ENCODE results near the gene SUMO1.
"Not testable (repeated sequence)": the region's sequence is repeated elsewhere in the genome, so short reads cannot be mapped to it uniquely, and the experiment has no call there.

The SUMO1 gene

DNA sequence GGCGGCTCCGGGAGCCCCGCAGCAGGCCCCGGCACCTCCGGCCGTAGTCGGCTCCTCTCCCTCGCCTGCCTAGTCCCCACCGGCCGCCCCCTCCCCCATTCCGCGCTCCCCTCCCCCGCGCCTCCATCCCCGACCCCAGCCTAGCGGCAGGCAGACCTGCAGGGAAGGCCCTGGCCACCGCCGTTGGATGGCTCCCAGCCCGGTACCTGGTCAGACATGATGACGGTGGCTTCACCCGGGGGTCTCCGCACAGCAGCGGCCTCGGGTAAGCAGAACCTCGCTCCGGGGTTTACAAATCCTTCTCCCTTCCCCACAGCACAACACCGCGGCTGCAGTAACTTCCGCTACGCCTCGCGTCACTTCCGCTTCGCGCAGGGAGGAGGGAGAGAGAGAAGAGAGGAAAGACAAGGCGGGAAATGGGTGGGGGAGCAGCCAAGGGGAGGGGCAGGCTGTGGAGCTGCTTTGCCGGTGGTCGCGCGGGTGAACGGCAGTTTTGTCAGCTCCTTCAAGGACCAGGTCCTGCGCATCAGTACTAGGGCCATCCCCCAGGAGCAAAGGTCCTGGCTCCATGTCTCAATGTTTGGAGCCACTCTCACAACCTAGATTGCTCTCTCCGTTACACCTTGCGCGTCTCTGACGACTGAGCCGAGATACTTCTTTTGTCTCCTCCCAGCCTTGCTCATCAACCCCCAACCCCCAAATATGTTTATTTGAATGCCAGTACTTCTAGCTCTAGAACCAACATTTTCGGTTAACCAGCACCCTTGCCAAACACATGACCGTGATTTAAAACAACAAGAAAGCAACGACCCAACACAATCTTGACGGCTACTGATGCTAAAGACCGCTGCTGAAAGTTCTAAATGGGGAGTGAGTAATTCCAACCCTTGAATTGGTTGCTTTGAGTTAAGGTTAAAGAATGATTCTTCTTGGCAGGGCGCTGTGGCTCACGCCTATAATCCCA lies at the start of gene SUMO1:
Gene SUMO1, minus strand, starts transcription at position 364 of the 964 bp plus-strand sequence. Its CDS starts 146 bp downstream, at position 218.
- DNase-seq (ENCODE audit: low read depth in 2 of 3, low spot score in 1 of 3): peak; percentile 86 to 88 (median 86)

DNA sequence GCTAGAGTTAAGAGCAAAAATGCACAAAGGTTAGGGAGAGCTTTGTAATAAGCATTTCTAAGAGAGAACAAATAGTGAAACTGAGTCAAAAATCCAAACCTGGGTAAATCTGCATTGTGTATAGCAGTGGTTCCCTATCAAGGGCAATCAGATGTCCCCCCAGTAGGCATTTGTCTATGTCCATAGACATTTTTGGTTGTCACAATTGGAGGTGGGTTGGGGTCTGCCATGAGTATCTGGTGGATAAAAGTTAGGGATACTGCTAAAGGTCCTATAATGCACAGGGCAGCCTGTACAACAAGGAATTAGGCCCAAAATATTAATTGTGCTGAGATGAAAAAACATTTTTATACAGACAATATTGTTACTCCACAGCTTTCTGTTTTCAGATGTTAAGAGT lies 48.2 kb upstream of the SUMO1 start:
- no peak for DNase-seq (ENCODE audit: low read depth in 2 of 3, low spot score in 1 of 3)

DNA sequence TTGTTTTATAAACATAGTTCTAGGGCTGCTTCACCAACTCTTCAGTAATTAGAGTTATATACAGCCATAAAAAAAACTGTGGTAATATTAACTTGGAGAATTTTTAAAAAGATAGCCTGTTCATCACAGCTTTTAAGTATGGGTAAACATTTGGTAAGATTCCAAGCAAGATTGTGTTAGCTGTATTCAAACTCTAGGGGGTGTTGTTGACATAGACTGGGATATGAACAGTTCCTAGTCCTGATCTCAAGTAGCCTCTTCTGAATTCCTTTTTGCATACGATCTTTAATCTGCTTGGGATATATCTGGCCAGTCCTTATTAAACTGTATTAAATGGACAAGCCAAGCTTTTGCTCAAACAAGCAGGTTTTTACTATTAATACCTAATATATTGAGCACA lies 40.5 kb upstream of the SUMO1 start:
- DNase-seq (ENCODE audit: low read depth in 2 of 3, low spot score in 1 of 3): no peak

DNA sequence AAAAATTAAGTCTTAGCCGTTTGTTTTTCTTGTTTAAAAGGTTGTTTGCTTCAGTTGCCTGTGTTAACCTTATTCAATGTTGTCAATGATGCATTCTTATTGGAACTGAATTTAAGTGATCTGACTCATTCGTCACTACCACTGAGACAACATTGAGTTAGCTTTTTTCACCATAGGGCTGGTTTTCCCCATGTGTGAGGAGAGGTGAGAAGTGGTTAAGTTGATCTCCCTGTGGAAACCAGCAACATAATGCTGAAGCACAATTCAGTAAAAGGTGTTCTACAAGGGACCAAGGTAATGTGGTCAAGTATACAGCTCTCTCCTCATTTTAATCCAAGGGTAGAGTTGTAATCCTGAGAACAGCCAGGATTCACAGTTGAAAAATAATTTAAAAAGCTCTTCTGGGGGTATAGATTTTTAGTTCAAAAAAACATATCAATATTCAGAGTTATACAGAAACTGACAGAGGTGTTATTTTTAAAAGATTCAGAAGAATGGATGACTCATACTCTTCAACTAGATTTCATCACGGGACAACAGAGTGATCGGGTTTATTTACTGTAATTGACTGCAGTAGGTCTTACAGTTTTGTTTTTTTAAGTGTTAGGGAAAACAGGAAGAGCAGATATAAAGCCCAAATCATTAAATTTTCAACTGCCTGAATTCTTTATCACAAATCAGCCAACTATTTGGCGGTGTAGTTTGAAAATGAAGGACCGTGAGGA lies 39.8 kb upstream of the SUMO1 start:
- no peak for DNase-seq (ENCODE audit: low read depth in 2 of 3, low spot score in 1 of 3)

DNA sequence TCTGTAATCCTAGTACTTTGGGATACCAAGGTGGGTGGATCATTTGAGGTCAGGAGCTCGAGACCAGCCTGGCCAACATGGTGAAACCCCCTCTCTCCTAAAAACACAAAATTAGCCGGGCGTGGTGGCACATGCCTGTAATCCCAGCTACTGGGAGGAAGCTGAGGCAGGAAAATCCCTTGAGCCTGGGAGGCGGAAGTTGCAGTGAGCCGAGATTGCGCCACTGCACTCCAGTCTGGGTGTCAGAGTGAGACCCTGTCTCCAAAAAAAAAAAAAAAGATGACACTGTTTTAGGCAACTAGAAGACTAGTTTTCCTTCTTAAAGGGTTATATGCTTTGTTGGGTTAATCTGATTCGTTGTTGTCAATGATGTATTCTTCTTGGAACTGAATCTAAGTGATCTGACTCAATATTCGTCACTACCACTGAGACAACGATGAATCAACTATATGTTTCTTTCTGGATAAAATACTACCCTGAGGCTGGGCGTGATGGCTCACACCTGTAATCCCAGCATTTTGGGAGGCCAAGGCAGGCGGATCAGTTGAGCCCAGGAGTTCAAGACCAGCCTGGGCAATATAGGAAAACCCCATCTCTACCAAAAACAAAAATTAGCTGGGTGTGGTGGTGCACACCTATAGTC lies 37.8 kb upstream of the SUMO1 start:
- DNase-seq (ENCODE audit: low read depth in 2 of 3, low spot score in 1 of 3): not testable (repeated sequence)

DNA sequence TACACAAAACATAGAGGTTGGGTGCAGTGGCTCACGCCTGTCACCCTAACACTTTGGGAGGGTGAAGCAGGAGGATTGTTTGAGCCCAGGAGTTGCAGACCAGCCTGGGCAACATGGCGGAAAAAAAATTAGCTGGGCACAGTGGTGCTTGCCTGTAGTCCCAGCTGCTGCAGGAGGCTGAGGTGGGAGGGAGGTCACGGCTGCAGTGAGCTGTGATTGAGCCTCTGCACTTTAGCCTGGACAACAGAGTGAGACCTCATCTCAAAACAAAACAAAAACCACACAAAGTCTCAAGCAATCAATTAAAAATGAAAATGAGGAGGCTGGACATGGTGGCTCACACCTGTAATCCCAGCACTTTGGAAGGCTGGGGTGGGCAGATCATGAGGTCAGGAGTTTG lies 32.1 kb upstream of the SUMO1 start:
- DNase-seq (ENCODE audit: low read depth in 2 of 3, low spot score in 1 of 3): no peak

DNA sequence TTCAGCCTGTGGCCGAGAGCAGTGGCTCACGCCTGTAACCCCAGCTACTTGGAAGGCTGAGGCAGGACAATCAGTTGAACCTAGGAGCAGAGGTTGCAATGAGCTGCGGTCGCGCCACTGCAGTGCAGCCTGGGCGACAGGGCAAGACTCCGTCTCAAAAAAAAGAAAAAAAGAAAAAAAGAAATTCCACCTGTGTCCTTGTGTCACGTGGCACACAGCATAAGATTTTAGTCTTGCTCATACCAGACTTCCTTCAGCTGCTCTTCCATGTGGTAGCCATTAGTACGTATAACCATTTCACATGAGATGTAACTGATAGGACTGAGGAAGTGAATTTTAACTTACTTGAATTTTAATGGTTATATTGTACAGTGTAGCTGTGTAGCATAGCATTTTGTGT lies 31.2 kb upstream of the SUMO1 start:
- DNase-seq (ENCODE audit: low read depth in 2 of 3, low spot score in 1 of 3): no peak

DNA sequence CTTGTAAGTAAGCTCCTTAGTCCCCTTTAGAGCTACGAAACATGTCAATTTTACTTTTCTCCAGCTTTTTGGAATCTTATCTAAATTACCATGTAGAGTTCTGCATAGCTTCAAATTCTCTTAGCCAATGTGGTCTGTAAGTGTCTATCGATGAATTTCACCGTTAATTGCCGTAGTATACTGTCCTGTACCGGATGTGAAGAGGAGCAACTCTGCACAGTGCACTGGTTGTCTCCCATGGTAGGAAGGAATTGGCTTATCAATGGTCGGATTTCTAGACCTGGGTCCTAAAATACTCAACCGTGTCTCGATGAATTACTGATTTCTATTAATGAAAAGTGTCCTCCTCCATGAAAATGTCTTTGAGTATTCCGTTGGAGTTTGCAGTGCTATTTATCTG lies 29.1 kb upstream of the SUMO1 start:
- no peak for DNase-seq (ENCODE audit: low read depth in 2 of 3, low spot score in 1 of 3)

DNA sequence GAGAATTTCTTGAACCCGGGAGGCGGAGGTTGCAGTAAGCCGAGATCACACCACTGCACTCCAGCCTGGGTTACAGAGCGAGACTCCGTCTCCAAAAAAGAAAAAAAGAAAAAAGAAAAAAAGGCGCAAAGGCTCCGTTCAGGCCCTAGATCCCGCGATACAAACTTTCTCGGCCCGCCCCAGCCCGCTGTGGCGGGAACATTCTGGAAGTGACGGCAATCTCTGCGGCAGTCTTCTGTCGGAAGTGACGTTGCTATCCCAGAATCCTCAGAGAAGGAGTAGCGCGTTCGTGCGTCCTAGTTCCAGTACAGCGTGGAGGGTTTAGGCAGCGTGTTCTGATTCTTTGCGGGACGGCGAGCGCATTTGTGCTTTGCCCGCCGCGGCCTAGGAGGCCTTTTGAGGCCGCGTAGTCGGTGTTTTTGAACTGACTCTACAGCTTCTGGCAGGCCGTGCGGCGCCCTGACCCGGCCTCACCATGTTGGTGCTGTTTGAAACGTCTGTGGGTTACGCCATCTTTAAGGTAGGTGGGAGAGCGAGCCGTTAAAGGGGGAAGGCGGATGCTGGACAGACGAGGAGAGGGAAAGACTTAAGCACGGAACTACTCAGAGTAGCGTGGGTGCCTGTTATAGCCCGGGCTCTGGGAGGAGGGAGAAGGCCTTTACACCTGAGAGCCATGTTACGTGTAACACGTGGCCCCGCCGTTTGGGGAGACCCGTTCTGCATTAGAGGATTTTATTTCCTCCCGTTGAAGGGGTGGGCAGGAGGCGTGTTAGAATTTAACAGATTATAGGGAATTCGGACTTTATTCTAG lies 27.3 kb upstream of the SUMO1 start, which contains the start of gene NOP58:
Gene NOP58, plus strand, starts transcription at position 297 of the 811 bp plus-strand sequence. Its CDS starts 179 bp downstream, at position 476.
- peak; percentile 86 to 88 (median 87) for DNase-seq (ENCODE audit: low read depth in 2 of 3, low spot score in 1 of 3)

DNA sequence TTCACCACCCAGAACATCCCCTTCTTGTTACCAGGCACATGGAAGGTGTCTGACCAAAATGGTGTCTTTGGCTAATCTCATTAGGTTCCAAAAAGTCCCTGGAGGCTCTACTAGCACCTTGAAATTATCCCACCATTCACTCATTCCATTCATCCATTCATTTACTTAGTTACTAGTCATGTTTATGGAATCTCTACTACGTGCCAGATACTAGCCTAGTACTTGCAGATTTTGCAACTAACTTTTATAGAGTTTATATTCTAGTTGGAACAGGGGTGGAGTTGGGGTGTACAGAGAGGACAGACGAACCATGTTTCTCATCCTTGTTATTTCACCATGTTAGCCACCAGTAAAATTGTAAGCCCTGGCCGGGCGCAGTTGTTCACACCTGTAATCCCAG lies 23.1 kb upstream of the SUMO1 start:
- DNase-seq (ENCODE audit: low read depth in 2 of 3, low spot score in 1 of 3): no peak

DNA sequence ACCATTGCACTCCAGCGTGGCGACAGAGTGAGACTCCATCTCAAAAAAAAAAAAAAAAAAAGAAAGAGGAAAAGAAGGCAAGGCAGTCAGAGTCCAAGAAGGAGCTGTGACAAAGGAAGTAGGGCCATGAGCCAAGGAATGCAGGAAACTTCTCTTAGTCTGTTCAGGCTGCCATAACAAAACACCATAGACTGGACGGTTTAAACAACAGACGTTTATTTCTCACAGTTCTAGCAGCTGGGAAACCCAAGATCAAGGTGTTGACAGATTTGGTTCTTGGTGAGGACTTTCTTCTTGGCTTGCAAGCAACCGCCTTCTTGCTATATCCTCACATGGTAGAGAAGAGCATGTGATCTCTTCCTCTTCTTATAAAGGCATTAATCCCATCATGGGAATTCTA lies 13.1 kb upstream of the SUMO1 start:
- DNase-seq (ENCODE audit: low read depth in 2 of 3, low spot score in 1 of 3): no peak

DNA sequence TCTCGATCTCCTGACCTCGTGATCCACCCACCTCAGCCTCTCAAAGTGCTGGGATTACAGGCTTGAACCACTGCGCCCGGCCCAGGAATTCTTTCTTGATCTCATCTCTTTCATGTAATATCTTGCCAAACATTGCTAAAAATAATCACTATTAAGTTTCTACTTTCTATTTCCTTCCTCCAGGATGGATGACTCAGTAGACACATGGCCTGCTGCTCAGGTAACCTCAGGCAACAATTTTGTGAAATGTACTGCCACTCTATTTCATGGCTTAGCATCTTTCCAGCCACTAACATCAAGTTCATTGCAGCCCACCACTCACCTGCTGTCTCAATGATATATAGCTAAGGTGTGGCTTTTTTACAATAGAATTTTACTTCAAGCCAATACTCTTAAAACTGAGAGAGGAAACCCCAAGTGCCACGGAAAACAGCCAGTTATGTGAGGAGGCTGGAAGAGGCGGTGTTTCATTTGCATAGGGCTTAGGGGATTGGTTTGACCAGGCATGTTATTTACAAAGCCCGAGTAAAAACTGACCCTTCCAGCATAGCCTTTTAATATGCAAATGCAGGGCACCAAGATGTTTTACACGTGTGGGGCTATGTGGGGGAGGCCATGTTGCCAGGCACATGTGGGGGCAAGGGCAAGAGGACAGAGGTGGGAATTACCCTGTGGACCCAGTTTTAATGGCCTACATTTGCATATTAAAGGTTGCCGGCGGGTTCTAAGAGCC lies 11.3 kb upstream of the SUMO1 start:
- no peak for DNase-seq (ENCODE audit: low read depth in 2 of 3, low spot score in 1 of 3)

DNA sequence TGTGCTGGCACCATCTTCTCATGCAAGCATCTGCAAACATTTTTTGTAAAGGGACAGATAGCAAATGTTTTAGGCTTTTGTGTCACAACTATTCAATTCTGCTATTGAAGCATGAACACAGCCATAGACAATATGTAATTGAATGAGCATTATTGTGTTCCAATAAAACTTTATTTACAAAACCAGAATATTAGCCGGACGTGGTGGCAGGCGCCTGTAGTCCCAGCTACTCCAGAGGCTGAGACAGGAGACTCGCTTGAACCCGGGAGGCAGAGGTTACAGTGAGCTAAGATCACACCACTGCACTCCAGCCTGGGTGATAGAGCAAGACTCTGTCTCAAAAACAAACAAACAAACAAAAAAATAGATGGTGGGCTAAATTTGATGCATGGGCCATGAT lies 9.3 kb upstream of the SUMO1 start:
- DNase-seq (ENCODE audit: low read depth in 2 of 3, low spot score in 1 of 3): not testable (repeated sequence)

DNA sequence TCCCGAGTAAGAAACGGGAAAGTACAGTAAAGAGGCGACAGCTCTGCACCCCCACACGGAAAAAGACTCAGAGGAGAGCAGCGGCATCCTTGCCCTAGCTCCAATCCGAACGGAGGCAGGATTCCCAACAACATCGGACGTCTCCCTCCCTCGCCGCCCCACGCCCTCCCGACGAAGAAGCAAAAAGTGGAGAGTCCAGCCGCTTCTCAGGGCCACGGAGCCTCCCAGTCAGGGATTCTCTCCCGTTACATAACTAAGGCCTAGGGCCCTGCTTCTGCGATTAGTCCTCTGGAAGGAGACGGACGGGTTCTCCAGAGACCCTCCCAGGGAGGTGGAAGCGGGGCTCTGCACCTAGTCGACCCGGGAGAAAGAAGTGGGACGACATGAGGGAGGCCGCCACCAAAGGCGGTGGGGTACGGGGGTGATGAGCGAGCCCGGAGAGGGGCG lies 587 bp downstream of the SUMO1 start:
- DNase-seq (ENCODE audit: low read depth in 2 of 3, low spot score in 1 of 3): peak in 1 of 3 donors; percentile 3

DNA sequence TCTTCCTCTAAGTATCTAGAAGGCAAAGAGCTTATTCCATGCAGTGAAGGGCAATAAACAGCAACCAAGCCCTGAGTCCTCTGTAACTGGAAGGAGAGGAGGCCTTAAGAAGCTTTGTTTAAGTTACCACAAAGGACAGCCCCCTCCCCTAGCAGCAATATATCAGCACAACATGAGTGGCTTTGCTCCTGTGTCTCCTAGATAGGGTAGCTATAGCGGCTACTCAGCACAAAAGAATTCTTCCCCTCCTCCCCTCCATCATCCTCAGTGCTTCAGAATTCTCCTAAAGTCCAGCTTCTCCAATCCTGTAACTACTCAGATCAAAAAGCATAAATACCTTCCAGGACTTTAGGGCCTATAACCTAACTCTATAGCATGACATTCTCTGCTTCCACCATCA lies 16.5 kb downstream of the SUMO1 start:
- no peak for DNase-seq (ENCODE audit: low read depth in 2 of 3, low spot score in 1 of 3)

DNA sequence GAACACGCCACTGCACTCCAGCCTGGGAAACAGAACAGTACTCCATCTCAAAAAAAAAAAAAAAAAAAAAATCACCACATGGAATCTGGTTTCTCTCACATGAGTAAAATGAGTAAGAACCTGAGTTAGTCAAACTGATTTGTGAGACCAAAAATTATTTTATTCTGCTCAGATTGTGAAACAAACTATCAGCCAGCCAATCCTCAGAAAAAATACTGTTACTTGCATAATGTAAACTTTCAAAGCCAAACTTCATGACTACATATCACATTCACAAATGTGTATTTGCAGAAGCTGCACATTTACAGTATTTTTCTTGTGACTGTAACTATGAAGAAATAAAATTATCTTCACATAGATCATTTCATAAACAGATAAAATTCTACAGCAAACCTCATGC lies 23.2 kb downstream of the SUMO1 start:
- no peak for DNase-seq (ENCODE audit: low read depth in 2 of 3, low spot score in 1 of 3)

DNA sequence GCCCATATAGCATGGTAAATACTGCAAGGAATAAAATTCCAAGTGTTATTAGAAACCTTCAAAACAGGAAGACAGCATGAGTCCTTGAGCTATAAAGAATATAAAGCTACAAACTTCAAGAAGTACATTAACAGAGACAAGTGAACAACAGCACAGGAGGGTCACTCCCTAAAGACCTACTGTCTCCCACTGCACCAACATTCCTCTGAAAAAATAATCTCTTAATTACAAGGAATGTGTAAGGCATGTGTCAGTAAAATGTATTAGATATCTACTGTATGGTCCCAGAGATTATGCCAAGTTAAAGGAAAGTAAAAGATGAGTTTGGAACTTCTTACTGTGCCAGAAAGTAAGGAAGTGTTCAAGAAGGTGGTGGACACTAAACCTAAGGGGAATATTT lies 29.9 kb downstream of the SUMO1 start:
- no peak for DNase-seq (ENCODE audit: low read depth in 2 of 3, low spot score in 1 of 3)

DNA sequence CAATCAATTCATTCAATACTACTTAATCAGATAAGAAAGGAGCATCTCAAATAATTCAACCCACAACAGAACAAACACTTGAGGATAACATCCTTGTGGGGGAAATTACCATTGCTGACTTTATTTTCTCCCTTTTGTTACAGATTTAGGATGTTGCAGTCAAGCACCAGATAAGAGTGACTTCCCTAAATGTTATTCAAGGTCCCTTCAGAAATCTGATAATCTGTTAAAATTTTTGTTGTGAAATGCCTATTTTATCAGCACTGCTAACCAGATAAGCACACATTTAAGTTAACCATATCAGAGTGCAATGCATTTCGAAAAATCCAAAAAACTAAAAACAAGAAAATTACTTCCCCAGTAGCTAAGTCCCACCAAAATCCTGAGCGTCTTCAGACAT lies 33.5 kb downstream of the SUMO1 start:
- DNase-seq (ENCODE audit: low read depth in 2 of 3, low spot score in 1 of 3): no peak

DNA sequence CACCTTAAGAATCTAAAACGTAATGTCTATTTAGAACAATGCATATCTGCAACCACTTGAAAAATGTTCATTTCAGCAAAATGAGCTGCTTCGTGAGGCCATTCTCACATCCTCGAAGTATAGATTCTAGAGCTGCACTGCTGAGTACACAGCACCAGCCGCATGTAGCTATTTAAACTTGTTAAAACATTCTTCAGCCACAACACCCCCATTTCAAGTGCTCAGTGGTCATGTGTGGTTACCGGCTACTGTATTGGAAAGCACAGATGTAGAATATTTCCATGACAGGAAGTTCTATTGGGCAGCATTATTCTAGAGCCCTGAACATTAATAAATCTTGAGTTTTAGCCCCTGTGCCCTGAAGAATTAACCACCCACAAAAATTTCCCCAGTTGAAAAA lies 35.0 kb downstream of the SUMO1 start:
- no peak for DNase-seq (ENCODE audit: low read depth in 2 of 3, low spot score in 1 of 3)
